PC-3 (cell line): ENCODE results near the gene LSM3. TPM values are rescaled to one million over a fixed set of nuclear protein-coding genes. Genes with fewer than 3 reads are reported as not detected.

ENCODE experiments used
- ATAC-seq: fragments of 200-7000 bp; cut with Tn5 transposase; 2 replicates; pipeline ENCODE4 v1.9.1; 2020; ENCODE audit warnings: mild to moderate bottlenecking, moderate library complexity
- BruUV-seq: library from RNA; stranded (reverse); fragments of 400-500 nt; replicated peaks from 2 replicates; lab custom pipeline; 2021; lab: Mats Ljungman, UMichigan
- CTCF ChIA-PET: fragments of 300-600 bp; sonication (Branson Sonifier 250); formaldehyde crosslinking; loops from one replicate; lab custom pipeline; 2022; ENCODE audit warnings: antibody characterized with exemption; lab: Charles Lee
- POLR2A ChIA-PET: fragments of 300-600 bp; sonication (Branson Sonifier 250); formaldehyde crosslinking; loops from one replicate; lab custom pipeline; 2022; ENCODE audit warnings: antibody characterized with exemption; ENCODE audit not compliant: unreplicated experiment; lab: Charles Lee
- DNase-seq: peaks from one replicate; pipeline ENCODE4 v3.0.0-alpha.2; 2015
- H2AFZ ChIP-seq: fragments of 300-600 bp; sonication (generic); 2 replicates; pipeline ENCODE4 v1.6.0; 2016; ENCODE audit warnings: antibody characterized with exemption, low read length
- H3F3A ChIP-seq: fragments of 300-600 bp; sonication (generic); one replicate; pipeline ENCODE4 v1.6.0; 2017; ENCODE audit warnings: antibody characterized with exemption, low read length, control low read depth, mild to moderate bottlenecking; ENCODE audit not compliant: unreplicated experiment
- H3K27ac ChIP-seq: fragments of 300-600 bp; sonication (generic); 2 replicates; pipeline ENCODE4 v1.5.1; 2016; ENCODE audit warnings: mild to moderate bottlenecking, low read length
- H3K27me3 ChIP-seq: fragments of 300-600 bp; sonication (generic); 2 replicates; pipeline ENCODE4 v1.6.1; 2016; ENCODE audit warnings: low read length, mixed read lengths
- H3K36me3 ChIP-seq: fragments of 300-600 bp; sonication (generic); 2 replicates; pipeline ENCODE4 v1.6.1; 2016; ENCODE audit warnings: low read depth, mixed run types, low read length, mixed read lengths
- H3K4me1 ChIP-seq: fragments of 300-600 bp; sonication (generic); 2 replicates; pipeline ENCODE4 v1.5.1; 2016; ENCODE audit warnings: low read length; ENCODE audit not compliant: insufficient read depth
- H3K4me2 ChIP-seq: fragments of 300-600 bp; sonication (generic); 2 replicates; pipeline ENCODE4 v1.6.0; 2016; ENCODE audit warnings: low read length
- H3K4me3 ChIP-seq: fragments of 300-600 bp; sonication (generic); 2 replicates; pipeline ENCODE4 v1.5.1; 2016; ENCODE audit warnings: mild to moderate bottlenecking, low read length, mixed read lengths
- H3K79me2 ChIP-seq: fragments of 300-600 bp; sonication (generic); 2 replicates; pipeline ENCODE4 v1.6.1; 2017; ENCODE audit warnings: low read length, mixed read lengths
- H3K9ac ChIP-seq: fragments of 300-600 bp; sonication (generic); 2 replicates; pipeline ENCODE4 v1.6.0; 2016; ENCODE audit warnings: mild to moderate bottlenecking, low read length
- H3K9me2 ChIP-seq: fragments of 300-600 bp; sonication (generic); replicated peaks from 2 replicates; pipeline ENCODE4 v1.6.1; 2016; ENCODE audit warnings: mixed run types, low read length, mixed read lengths
- H3K9me3 ChIP-seq: fragments of 300-600 bp; sonication (generic); 2 replicates; pipeline ENCODE4 v1.6.1; 2016; ENCODE audit warnings: low read length, mixed read lengths
- H4K20me1 ChIP-seq: fragments of 300-600 bp; sonication (generic); 2 replicates; pipeline ENCODE4 v1.6.1; 2016; ENCODE audit warnings: low read length, mixed read lengths
- EZH2 ChIP-seq: fragments of 300-600 bp; sonication (generic); IDR thresholded peaks from one replicate; pipeline ENCODE4 v1.6.1; 2017; ENCODE audit warnings: antibody characterized with exemption, mild to moderate bottlenecking, low read length; ENCODE audit not compliant: unreplicated experiment
- EZH2phosphoT487 ChIP-seq: fragments of 300-600 bp; sonication (generic); IDR thresholded peaks from 2 replicates; pipeline ENCODE4 v1.6.1; 2018; ENCODE audit warnings: mild to moderate bottlenecking, antibody characterized with exemption, low read length, borderline replicate concordance
- intact Hi-C: fragments of 100-400 bp; cut with micrococcal nuclease; formaldehyde crosslinking; loops from 2 replicates; pipeline ENCODE4 v1.9.0; 2023
- total RNA-seq: library from RNA; depleted of rRNA; stranded (reverse); fragments of >200 nt; gene quantifications from 2 replicates; pipeline ENCODE4 v1.2.3, GENCODE V29; 2014
- TF ChIP-seq, protein P1 (sequence below): fragments of 300-600 bp; sonication (generic); conservative IDR thresholded peaks from 2 replicates; pipeline ENCODE4 v1.5.1; 2017; ENCODE audit warnings: antibody characterized with exemption, low read depth, mild to moderate bottlenecking, low read length

The LSM3 gene
- total RNA-seq, 1 experiment from 2014 or later: 27.2 TPM

DNA sequence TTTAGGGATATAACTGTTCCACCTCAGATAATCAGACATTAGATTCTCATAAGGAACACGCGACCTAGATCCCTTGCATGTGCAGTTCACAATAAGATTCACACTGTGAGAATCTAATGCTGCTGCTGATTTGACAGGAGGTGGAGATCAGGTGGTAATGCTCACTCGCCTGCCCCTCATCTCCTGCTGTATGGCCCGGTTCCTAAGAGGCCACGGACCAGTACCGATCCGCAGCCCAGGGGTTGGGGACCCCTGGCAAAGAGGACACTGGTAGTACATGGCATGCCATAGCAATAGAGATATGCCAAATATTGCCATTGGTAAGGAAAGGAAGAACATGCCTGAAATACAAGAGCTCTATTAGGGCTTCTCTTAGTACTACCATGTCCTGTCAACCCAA is 59.7 kb downstream of the LSM3 start:
- H3K27ac ChIP-seq: no peak overlapping the region
- peaks cover 22% of the 10 kb centered on the region for H3K4me1 ChIP-seq
- no peak overlapping the region for H3K9ac ChIP-seq
- H3K27me3 ChIP-seq: no peaks in the 10 kb centered on the region
- H3K79me2 ChIP-seq: no peaks in the 10 kb centered on the region
- ATAC-seq (no peak), DNase-seq (no peak)
- H3K9me3 ChIP-seq: peaks cover 6% of the 10 kb centered on the region
- BruUV-seq: no TSS peak
- no peak overlapping the region for H2AFZ ChIP-seq
- ChIA-PET POLR2A (no interaction called here), CTCF (no interaction called here)
- intact Hi-C loops: no loop called here
- H3K9me2 ChIP-seq: no peaks in the 10 kb centered on the region
- no peak overlapping the region for H3K4me2 ChIP-seq
- H3K4me3 ChIP-seq: no peak overlapping the region
- H4K20me1 ChIP-seq: no peaks in the 10 kb centered on the region
- no peak for TF ChIP-seq EZH2
- TF ChIP-seq EZH2phosphoT487: no peak
- TF ChIP-seq, protein P1, sequence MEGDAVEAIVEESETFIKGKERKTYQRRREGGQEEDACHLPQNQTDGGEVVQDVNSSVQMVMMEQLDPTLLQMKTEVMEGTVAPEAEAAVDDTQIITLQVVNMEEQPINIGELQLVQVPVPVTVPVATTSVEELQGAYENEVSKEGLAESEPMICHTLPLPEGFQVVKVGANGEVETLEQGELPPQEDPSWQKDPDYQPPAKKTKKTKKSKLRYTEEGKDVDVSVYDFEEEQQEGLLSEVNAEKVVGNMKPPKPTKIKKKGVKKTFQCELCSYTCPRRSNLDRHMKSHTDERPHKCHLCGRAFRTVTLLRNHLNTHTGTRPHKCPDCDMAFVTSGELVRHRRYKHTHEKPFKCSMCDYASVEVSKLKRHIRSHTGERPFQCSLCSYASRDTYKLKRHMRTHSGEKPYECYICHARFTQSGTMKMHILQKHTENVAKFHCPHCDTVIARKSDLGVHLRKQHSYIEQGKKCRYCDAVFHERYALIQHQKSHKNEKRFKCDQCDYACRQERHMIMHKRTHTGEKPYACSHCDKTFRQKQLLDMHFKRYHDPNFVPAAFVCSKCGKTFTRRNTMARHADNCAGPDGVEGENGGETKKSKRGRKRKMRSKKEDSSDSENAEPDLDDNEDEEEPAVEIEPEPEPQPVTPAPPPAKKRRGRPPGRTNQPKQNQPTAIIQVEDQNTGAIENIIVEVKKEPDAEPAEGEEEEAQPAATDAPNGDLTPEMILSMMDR: no peak
- no peaks in the 10 kb centered on the region for H3F3A ChIP-seq
- 0 out of 2 replicates have a peak, but pooled peaks cover 3% of the 10 kb centered on the region for H3K36me3 ChIP-seq

DNA sequence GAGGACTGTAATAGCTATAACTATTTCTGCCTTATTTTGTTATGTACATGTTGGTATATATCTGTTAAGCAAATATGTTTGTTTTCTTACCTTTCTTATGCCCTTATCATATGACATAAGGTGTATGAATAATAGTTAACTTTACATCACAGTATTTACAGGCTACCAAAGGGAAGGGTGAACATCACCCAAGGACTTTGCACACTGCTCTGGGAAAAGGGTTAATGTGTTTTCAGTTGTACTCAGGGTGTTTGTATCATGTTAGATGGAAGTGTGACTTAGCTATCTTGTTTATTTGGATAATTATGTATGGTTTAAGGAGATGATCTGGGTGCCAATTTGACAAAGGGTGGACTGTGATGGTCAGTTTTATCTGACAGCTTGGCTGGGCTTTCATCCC is 60.3 kb downstream of the LSM3 start:
- Histone ChIP-seq H3K9me2 (no peaks in the 10 kb centered on the region), H3K27ac (no peak overlapping the region), H3K27me3 (no peaks in the 10 kb centered on the region), H3K4me2 (no peak overlapping the region), H3K79me2 (no peaks in the 10 kb centered on the region), H2AFZ (no peak overlapping the region), H3K9ac (no peak overlapping the region), H3F3A (no peaks in the 10 kb centered on the region), H3K36me3 (no peaks in the 10 kb centered on the region), H3K4me3 (no peak overlapping the region), H3K4me1 (peaks cover 20% of the 10 kb centered on the region), H4K20me1 (no peaks in the 10 kb centered on the region), H3K9me3 (peaks cover under 1% of the 10 kb centered on the region; the same call in 1 of the 2 replicates)
- no peak for DNase-seq
- no peak for ATAC-seq
- BruUV-seq: no TSS peak
- intact Hi-C loops: no loop called here
- TF ChIP-seq, protein P1: no peak
- no peak for TF ChIP-seq EZH2phosphoT487
- no peak for TF ChIP-seq EZH2
- ChIA-PET POLR2A (no interaction called here), CTCF (no interaction called here)

DNA sequence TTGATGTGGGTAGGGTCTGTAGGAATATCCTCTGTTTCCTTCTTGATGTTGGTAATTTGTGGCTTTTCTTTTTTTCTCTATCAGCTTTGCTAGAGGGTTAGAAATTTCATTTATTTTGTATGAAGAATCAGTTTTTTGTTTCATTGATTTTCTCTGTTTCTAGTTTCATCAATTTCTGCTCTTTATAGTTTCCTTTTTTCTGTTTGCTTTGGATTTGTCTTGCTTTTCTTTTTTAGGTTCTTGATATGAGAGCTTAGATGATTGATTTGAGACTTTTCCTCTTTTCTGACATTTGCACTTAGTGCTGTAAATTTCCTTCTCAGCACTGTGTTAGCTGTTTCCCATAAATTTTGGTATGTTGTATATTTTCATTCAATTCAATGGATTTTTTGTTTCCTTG is 61.3 kb downstream of the LSM3 start:
- H2AFZ ChIP-seq: no peak overlapping the region
- no peak overlapping the region for H3K9ac ChIP-seq
- CTCF ChIA-PET: no interaction called here
- H3K27ac ChIP-seq: no peak overlapping the region
- POLR2A ChIA-PET: no interaction called here
- TF ChIP-seq EZH2 (no peak), EZH2phosphoT487 (no peak)
- TF ChIP-seq, protein P1: no peak
- ATAC-seq (no peak), DNase-seq (no peak)
- H4K20me1 ChIP-seq: no peaks in the 10 kb centered on the region
- H3K79me2 ChIP-seq: no peaks in the 10 kb centered on the region
- H3K9me3 ChIP-seq: no peaks in the 10 kb centered on the region
- H3K36me3 ChIP-seq: no peaks in the 10 kb centered on the region
- H3K4me3 ChIP-seq: no peak overlapping the region
- peaks cover 10% of the 10 kb centered on the region for H3K4me1 ChIP-seq
- no peaks in the 10 kb centered on the region for H3F3A ChIP-seq
- no TSS peak for BruUV-seq
- no peaks in the 10 kb centered on the region for H3K9me2 ChIP-seq
- intact Hi-C loops: no loop called here
- H3K27me3 ChIP-seq: no peaks in the 10 kb centered on the region
- H3K4me2 ChIP-seq: no peak overlapping the region
